Measurements from ENCODE around the gene MAPK11. TPM values are rescaled to one million over a fixed set of nuclear protein-coding genes. Genes with fewer than 3 reads are reported as not detected.

Gene MAPK11
- polyA plus RNA-seq, 3 donors = 0.81 TPM; not detected in 2

DNA sequence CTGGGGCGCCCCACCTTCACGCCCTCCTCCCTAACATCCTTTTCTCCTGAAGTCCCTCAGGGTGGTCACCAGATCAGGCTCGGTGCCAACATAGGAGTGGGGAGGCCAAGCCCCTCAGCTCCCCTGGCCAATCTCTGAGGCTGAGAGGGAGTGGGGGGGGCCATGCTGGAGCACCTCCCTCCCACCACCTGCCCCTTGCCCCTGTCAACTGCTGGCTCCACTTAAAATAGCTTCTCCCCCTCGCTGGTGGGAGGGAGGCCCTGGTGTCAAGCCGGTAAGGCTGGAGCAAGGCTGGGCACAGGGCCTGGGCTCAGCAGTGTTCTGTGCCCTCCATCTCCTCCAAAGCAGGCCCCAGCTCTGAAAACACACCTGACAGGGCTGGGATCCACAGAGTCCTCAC lies 32.4 kb upstream of the MAPK11 start:
- H3K4me1 ChIP-seq (ENCODE audit: control insufficient read depth in 1 of 2, insufficient read depth in 2 of 2, low read length in 2 of 2) = peaks cover 67 to 78% of the 10 kb centered on the region in 2 donors
- WGBS (ENCODE audit: insufficient coverage) = 52% methylated on average over 2 of the region's 5 CpGs
- H3K27me3 ChIP-seq (ENCODE audit: control insufficient read depth in 2 of 2, insufficient read depth in 2 of 2, low read length in 2 of 2) = no peaks in the 10 kb centered on the region

DNA sequence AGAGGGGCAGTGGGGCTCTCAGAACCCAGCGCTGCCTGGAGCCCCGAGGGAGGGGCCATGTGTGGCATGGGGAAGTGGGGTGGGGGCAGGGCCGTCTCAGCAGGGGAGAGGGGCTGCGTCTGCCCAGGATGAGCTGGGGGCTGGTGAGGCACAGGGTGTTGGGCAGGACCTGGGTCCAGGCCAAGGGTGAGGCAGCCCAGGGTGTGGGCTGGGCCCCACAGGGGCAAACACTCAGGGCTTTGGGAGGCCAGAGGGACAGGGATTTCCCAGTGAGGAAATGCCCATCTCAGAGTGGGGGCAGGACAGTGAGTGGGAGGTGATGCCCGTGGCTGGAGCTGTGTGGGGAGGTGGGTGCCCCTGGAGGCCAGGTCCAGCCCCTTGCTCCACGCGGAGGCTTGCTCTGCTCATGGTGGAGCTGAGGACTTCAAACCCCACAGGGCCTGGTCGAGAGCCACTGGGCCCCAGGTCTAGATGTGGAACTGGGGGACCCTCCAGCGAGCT lies 31.9 kb upstream of the MAPK11 start:
- H3K27ac Mint-ChIP-seq = peak overlapping the region; percentile 99 to 100 (median 100)
- H3K27ac ChIP-seq (ENCODE audit: low read depth in 1 of 2, low read length in 2 of 2) = peak overlapping the region; percentile 97 to 100
- peaks cover 92% of the 10 kb centered on the region for H4K20me1 ChIP-seq (ENCODE audit: insufficient read depth, low read length)
- H3K4me3 Mint-ChIP-seq = peak overlapping the region; percentile 96
- intact Hi-C loops (cut with micrococcal nuclease) = loop anchor here (2.0 to 10.0 kb wide), 3 partner anchors 15 to 337 kb away; partner anchors contain the start of genes PIM3 (in 1 of the 2) and TYMP (in 1 of the 2)
- peak overlapping the region; percentile 93 for H3K4me2 ChIP-seq (replicated peaks; ENCODE audit: extremely low read depth, low read length, poor library complexity, severe bottlenecking)
- H3K79me2 ChIP-seq (ENCODE audit: insufficient read depth, low read length) = peaks cover 98% of the 10 kb centered on the region
- peaks cover 8 to 33% of the 10 kb centered on the region in 2 donors for H3K36me3 Mint-ChIP-seq
- H3K9me3 ChIP-seq (replicated peaks in 1 of 2; ENCODE audit: control insufficient read depth in 1 of 2, insufficient read depth in 1 of 2, low read length in 2 of 2) = no peaks in the 10 kb centered on the region
- peaks cover 68 to 83% of the 10 kb centered on the region in 2 donors for H3K4me1 ChIP-seq (ENCODE audit: control insufficient read depth in 1 of 2, insufficient read depth in 2 of 2, low read length in 2 of 2)
- peaks cover 7 to 16% of the 10 kb centered on the region in 2 donors for H3K36me3 ChIP-seq (replicated peaks in 1 of 2; ENCODE audit: control insufficient read depth in 1 of 2, insufficient read depth in 2 of 2, low read length in 2 of 2)
- H3K4me3 ChIP-seq (replicated peaks in 1 of 3; ENCODE audit: low read depth in 2 of 3, low read length in 3 of 3) = peak overlapping the region; percentile 4 to 100 (median 43)
- no peak overlapping the region for H2AFZ ChIP-seq (ENCODE audit: insufficient read depth, low read depth, low read length, poor library complexity, severe bottlenecking)
- 0% methylated on average over 5 of the region's 9 CpGs for WGBS (ENCODE audit: insufficient coverage)
- TF ChIP-seq, protein P1, sequence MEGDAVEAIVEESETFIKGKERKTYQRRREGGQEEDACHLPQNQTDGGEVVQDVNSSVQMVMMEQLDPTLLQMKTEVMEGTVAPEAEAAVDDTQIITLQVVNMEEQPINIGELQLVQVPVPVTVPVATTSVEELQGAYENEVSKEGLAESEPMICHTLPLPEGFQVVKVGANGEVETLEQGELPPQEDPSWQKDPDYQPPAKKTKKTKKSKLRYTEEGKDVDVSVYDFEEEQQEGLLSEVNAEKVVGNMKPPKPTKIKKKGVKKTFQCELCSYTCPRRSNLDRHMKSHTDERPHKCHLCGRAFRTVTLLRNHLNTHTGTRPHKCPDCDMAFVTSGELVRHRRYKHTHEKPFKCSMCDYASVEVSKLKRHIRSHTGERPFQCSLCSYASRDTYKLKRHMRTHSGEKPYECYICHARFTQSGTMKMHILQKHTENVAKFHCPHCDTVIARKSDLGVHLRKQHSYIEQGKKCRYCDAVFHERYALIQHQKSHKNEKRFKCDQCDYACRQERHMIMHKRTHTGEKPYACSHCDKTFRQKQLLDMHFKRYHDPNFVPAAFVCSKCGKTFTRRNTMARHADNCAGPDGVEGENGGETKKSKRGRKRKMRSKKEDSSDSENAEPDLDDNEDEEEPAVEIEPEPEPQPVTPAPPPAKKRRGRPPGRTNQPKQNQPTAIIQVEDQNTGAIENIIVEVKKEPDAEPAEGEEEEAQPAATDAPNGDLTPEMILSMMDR (IDR thresholded peaks at IDR 0.05) = no peak
- H3K27me3 ChIP-seq (ENCODE audit: control insufficient read depth in 2 of 2, insufficient read depth in 2 of 2, low read length in 2 of 2) = no peaks in the 10 kb centered on the region
- peak; percentile 72 to 92 (median 84) for DNase-seq
- peaks cover 0 to 2% (median 0%) of the 10 kb centered on the region in 7 donors for H3K9me3 Mint-ChIP-seq
- H3K9ac ChIP-seq (ENCODE audit: insufficient read depth, low read length, poor library complexity, severe bottlenecking) = peak overlapping the region; percentile 94
- peaks cover 0 to 1% (median 0%) of the 10 kb centered on the region in 3 donors for H3K27me3 Mint-ChIP-seq (ENCODE audit: low read depth in 3 of 3)
- H3K4me1 Mint-ChIP-seq = peaks cover 62% of the 10 kb centered on the region

More for the DNA sequence above, 32.4 kb upstream of the MAPK11 start:
- H3K4me3 Mint-ChIP-seq = peak overlapping the region; percentile 96
- DNase-seq = no peak
- Histone ChIP-seq H4K20me1 (ENCODE audit: insufficient read depth, low read length) (peaks cover 87% of the 10 kb centered on the region), H3K4me3 (replicated peaks in 1 of 3; ENCODE audit: low read depth in 2 of 3, low read length in 3 of 3) (peak overlapping the region in 2 of 3 experiments; percentile 43 to 100), H3K79me2 (ENCODE audit: insufficient read depth, low read length) (peaks cover 95% of the 10 kb centered on the region), H3K9me3 (replicated peaks in 1 of 2; ENCODE audit: control insufficient read depth in 1 of 2, insufficient read depth in 1 of 2, low read length in 2 of 2) (no peaks in the 10 kb centered on the region), H2AFZ (ENCODE audit: insufficient read depth, low read depth, low read length, poor library complexity, severe bottlenecking) (no peak overlapping the region), H3K9ac (ENCODE audit: insufficient read depth, low read length, poor library complexity, severe bottlenecking) (peak overlapping the region; percentile 94), H3K27ac (ENCODE audit: low read depth in 1 of 2, low read length in 2 of 2) (peak overlapping the region; percentile 97 to 100), H3K36me3 (replicated peaks in 1 of 2; ENCODE audit: control insufficient read depth in 1 of 2, insufficient read depth in 2 of 2, low read length in 2 of 2) (peaks cover 7 to 16% of the 10 kb centered on the region in 2 donors), H3K4me2 (replicated peaks; ENCODE audit: extremely low read depth, low read length, poor library complexity, severe bottlenecking) (peak overlapping the region; percentile 93)
- TF ChIP-seq, protein P1 (IDR thresholded peaks at IDR 0.05) = no peak
- peaks cover 0 to 2% (median 0%) of the 10 kb centered on the region in 7 donors for H3K9me3 Mint-ChIP-seq
- H3K36me3 Mint-ChIP-seq = peaks cover 8 to 30% of the 10 kb centered on the region in 2 donors
- peaks cover 0 to 1% (median 0%) of the 10 kb centered on the region in 3 donors for H3K27me3 Mint-ChIP-seq (ENCODE audit: low read depth in 3 of 3)
- peak overlapping the region; percentile 99 to 100 (median 100) for H3K27ac Mint-ChIP-seq
- intact Hi-C loops (cut with micrococcal nuclease) = loop anchor here (2.0 to 10.0 kb wide), 3 partner anchors 14 to 338 kb away; partner anchors contain the start of genes PIM3 (in 1 of the 2) and TYMP (in 1 of the 2)
- H3K4me1 Mint-ChIP-seq = peaks cover 58% of the 10 kb centered on the region

Measured in CD14-positive monocyte (primary cell).